ENCODE results near the gene SPIB.

The SPIB gene

DNA sequence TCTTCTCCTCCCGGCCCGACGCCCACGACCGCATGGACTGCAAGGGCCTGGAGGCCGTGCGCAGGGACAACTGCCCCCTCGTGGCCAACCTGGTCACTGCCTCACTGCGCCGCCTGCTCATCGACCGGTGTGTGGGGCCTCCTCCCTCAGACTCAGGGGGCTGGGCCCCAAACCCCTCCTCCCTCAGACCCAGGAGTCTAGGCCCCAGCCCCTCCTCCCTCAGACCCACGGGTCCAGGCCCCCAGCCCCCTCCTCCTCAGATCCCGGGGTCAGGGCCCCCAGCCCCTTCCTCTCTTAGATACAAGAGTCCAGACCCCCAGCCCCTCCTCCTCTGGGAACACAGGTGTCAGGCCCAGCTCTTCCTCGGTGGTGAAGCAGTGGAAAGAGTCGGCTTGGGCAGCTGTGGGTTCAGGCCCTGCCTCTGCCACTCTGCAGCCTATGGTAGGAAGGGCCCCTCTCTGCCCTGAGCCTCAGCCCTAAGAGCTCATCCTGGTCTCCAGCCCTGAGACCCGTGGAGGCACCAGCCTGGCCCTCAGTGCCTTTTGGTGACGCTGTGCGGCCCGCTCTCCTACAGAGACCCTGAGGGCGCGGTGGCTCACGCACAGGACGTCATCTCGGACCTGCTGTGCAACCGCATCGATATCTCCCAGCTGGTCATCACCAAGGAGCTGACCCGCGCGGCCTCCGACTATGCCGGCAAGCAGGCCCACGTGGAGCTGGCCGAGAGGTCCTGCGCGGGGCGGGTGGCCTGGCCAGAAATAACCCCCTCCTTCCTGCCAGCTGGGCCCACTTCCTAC lies 3.7 kb upstream of the SPIB start:
- TF ChIP-seq, protein P1, sequence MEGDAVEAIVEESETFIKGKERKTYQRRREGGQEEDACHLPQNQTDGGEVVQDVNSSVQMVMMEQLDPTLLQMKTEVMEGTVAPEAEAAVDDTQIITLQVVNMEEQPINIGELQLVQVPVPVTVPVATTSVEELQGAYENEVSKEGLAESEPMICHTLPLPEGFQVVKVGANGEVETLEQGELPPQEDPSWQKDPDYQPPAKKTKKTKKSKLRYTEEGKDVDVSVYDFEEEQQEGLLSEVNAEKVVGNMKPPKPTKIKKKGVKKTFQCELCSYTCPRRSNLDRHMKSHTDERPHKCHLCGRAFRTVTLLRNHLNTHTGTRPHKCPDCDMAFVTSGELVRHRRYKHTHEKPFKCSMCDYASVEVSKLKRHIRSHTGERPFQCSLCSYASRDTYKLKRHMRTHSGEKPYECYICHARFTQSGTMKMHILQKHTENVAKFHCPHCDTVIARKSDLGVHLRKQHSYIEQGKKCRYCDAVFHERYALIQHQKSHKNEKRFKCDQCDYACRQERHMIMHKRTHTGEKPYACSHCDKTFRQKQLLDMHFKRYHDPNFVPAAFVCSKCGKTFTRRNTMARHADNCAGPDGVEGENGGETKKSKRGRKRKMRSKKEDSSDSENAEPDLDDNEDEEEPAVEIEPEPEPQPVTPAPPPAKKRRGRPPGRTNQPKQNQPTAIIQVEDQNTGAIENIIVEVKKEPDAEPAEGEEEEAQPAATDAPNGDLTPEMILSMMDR (IDR thresholded peaks at IDR 0.05; ENCODE audit: insufficient read depth, low read depth, low read length, missing control alignments), result peak; percentile 96
- H3K4me3 ChIP-seq (ENCODE audit: low read depth, low read length), result peak overlapping the region; percentile 65
- DNase-seq (ENCODE audit: low read depth), result peak; percentile 93

DNA sequence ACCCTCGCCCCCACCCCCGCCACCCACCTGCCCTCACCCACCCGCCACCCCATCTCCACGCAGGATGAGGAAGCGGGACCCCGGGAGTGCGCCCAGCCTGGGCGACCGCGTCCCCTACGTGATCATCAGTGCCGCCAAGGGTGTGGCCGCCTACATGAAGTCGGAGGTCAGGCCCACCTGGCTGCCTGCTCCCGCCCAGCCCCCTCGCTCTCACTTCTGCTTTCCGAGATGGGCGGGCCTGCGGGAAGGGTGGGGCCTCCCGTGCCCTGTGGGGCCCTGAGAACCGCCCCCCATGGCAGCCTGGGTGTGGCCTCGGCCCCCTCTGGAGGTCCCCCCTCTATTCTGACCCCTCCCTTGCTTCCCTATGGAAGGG lies 3.1 kb upstream of the SPIB start:
- peak; percentile 97 for DNase-seq (ENCODE audit: low read depth)
- peak overlapping the region; percentile 65 for H3K4me3 ChIP-seq (ENCODE audit: low read depth, low read length)
- TF ChIP-seq, protein P1 (IDR thresholded peaks at IDR 0.05; ENCODE audit: insufficient read depth, low read depth, low read length, missing control alignments), result no peak

DNA sequence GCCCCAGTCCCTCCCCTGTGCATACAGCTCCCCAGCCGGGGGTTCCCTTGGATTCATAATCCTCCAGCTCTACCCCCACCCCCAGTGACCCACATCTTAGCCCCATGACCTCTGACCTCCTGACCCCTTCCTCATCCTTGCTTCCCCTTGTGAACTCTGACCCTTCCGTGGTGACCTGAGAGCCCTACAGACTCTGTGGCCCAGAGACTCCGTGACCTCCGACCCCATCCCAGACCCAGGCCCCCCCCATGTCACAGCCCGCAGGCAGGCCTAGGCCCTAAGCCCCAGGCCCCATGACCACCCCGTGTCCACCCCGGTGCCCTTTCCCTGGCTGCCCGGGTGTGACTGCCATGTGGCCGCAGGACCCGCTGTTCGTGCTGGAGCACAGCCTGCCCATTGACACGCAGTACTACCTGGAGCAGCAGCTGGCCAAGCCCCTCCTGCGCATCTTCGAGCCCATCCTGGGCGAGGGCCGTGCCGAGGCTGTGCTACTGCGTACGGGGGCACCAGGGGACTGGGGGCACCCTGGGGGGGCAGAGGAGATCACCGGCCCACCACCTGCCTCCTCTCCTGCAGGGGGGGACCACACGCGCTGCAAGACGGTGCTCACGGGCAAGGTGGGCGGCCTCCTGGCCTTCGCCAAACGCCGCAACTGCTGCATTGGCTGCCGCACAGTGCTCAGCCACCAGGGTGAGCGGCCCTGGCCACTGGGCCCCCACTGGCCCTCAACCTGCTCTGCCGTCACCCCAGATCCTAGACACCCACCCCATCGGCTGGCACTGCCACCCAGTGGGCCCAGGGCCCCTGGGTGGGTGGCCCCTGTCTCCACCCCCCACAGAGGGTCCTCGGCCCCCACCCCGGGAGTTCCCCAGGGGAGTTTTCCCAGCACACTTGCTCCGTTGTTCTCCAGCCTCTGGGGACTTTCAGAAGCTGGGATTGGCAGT lies 2.4 kb upstream of the SPIB start:
- TF ChIP-seq, protein P1 (IDR thresholded peaks at IDR 0.05; ENCODE audit: insufficient read depth, low read depth, low read length, missing control alignments), result peak; percentile 4
- H3K4me3 ChIP-seq (ENCODE audit: low read depth, low read length), result no peak overlapping the region
- DNase-seq (ENCODE audit: low read depth), result no peak

DNA sequence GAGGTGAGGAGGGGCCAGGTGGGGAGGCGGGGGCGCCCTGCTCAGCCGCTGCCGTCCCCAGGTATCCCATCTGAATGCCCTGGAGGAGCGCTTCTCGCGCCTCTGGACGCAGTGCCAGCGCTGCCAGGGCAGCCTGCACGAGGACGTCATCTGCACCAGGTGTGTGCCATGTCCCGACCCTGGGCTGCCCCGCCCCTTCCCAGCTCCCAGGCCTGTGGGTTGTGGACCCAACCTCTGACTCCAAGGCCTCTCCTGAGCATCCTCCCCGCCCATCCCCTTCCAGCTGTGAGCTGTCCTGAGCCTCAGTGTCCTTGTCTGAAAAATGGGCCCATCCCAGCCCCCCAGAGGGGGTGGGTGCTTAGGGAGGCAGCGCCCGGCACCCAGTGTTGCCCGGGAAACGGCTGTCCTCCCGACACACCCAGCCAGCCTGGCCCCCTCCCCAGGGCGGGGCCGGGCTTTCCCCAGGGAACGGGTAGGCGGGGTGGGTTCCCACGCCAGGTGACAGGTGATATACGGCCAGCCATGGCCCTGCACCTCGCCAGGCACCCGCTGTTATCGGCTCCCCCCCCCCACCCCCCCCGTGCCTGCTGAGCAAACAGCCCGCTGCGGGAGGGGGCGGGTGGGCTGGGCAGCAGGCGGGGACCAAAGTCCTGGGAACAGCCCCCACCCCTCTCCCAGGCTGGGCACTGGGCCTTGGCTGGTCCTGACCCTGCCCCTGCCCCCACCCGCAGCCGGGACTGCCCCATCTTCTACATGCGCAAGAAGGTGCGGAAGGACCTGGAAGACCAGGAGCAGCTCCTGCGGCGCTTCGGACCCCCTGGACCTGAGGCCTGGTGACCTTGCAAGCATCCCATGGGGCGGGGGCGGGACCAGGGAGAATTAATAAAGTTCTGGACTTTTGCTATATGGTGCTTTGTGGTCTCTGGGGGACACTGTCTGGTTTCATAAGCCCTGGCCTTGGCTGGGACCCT lies 1.3 kb upstream of the SPIB start:
- TF ChIP-seq, protein P1 (IDR thresholded peaks at IDR 0.05; ENCODE audit: insufficient read depth, low read depth, low read length, missing control alignments), result no peak
- DNase-seq (ENCODE audit: low read depth), result peak; percentile 26
- peak overlapping the region; percentile 78 for H3K4me3 ChIP-seq (ENCODE audit: low read depth, low read length)

DNA sequence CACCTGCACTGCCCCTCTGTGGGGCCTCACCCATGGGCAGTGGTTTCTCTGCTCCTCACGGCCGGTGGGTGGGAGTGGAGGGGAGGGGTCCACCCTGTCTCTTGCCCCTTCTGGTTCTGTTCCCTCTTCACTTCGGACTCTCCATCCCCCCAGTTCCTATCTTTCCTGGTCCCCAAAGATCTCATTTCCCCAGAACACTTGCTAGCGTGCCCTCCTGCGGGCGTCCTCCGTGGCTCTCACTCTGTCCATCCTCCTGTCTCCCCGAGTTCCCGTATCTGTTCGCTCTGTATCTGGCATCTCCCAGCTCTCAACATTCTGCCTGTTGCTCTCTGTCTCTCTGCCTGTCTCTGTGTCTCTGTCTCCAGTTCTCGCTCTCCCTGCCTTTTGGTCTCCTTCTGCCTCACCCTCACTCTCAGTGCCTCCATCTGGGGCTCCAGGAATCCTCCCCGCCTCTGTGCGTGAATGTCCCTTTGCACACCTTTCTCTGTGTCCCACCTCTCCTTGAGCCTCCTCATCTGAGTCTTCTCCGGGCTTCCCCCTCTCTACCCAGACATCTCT lies 363 bp downstream of the SPIB start:
- DNase-seq (ENCODE audit: low read depth), result no peak
- TF ChIP-seq, protein P1 (IDR thresholded peaks at IDR 0.05; ENCODE audit: insufficient read depth, low read depth, low read length, missing control alignments), result no peak
- peak overlapping the region; percentile 78 for H3K4me3 ChIP-seq (ENCODE audit: low read depth, low read length)

DNA sequence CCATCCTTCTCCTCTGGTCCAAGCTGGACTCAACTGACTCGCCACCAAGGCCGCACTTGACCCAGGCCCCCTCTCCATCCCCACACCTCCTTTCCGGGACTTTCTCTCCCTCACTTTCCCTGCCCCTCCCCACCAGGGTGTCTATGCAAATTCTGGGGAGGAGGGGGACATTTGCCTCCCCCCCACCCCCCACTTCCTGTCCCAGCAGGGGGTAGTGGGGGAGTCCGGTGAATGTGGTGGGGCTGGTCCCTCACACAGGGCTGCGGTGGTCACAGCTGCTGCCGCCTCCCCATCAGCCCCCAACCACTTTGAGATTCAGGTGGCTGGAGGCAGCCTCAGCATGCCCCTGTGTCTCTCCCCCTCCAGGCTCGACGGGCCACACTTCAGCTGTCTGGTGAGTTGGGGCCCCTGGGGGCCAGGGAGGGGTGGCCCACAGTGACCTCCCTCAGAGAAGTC lies 870 bp downstream of the SPIB start:
- peak; percentile 69 for DNase-seq (ENCODE audit: low read depth)
- H3K4me3 ChIP-seq (ENCODE audit: low read depth, low read length), result peak overlapping the region; percentile 78
- TF ChIP-seq, protein P1 (IDR thresholded peaks at IDR 0.05; ENCODE audit: insufficient read depth, low read depth, low read length, missing control alignments), result no peak

Measured in GM12865 (cell line).